Nephron (organoid): ENCODE results near the gene NT5C1A.

ENCODE experiments used
- H3K27ac Mint-ChIP-seq, 3 experiments: 2 replicates each; pipeline ENCODE4 v1.8.0; 2020; ENCODE audit warnings: mixed read lengths in 3 of 3, mild to moderate bottlenecking in 2 of 3, moderate library complexity in 1 of 3
- H3K27me3 Mint-ChIP-seq: 2 replicates; pipeline ENCODE4 v1.8.0; 2021; ENCODE audit warnings: low read depth, mild to moderate bottlenecking, moderate library complexity, mixed read lengths
- H3K36me3 Mint-ChIP-seq: 2 replicates; pipeline ENCODE4 v1.8.0; 2020; ENCODE audit warnings: low read depth, mixed read lengths
- H3K4me1 Mint-ChIP-seq: 2 replicates; pipeline ENCODE4 v1.8.0; 2020; ENCODE audit warnings: mixed read lengths
- H3K4me3 Mint-ChIP-seq, 3 experiments: 2 replicates each; pipeline ENCODE4 v1.8.0; 2020; ENCODE audit warnings: mild to moderate bottlenecking in 3 of 3, mixed read lengths in 3 of 3, moderate library complexity in 2 of 3
- H3K9me3 Mint-ChIP-seq: 2 replicates; pipeline ENCODE4 v1.8.0; 2020; ENCODE audit warnings: mixed read lengths
- CTCF ChIP-seq, 3 experiments: fragments of 200-600 bp; sonication (generic); IDR thresholded peaks; one replicate each; pipeline ENCODE4 v1.5.0; 2021; ENCODE audit warnings: antibody characterized with exemption in 3 of 3; ENCODE audit not compliant: unreplicated experiment in 3 of 3

The NT5C1A gene

GRCh38 chr1:39620659-39621165 is 51.2 kb downstream of the NT5C1A start:
- Mint-ChIP-seq H3K4me3 (no peak overlapping the region), H3K27ac (no peak overlapping the region), H3K36me3 (peaks cover 23% of the 10 kb centered on the region), H3K9me3 (no peaks in the 10 kb centered on the region), H3K27me3 (no peaks in the 10 kb centered on the region), H3K4me1 (peaks cover 34% of the 10 kb centered on the region)
- no peak for TF ChIP-seq CTCF (IDR thresholded peaks at IDR 0.05; ENCODE audit: unreplicated experiment in 3 of 3)

GRCh38 chr1:39617488-39618049 is 54.3 kb downstream of the NT5C1A start:
- no peak overlapping the region for H3K4me3 Mint-ChIP-seq
- no peaks in the 10 kb centered on the region for H3K27me3 Mint-ChIP-seq
- H3K9me3 Mint-ChIP-seq = no peaks in the 10 kb centered on the region
- H3K4me1 Mint-ChIP-seq = peaks cover 3% of the 10 kb centered on the region
- no peak for TF ChIP-seq CTCF (IDR thresholded peaks at IDR 0.05; ENCODE audit: unreplicated experiment in 3 of 3)
- H3K27ac Mint-ChIP-seq = peak overlapping the region in 1 of 3 experiments; percentile 16
- H3K36me3 Mint-ChIP-seq = peaks cover 11% of the 10 kb centered on the region

- Mint-ChIP-seq H3K27ac (peak overlapping the region in 1 of 3 experiments; percentile 37), H3K36me3 (peaks cover 10% of the 10 kb centered on the region), H3K4me3 (no peak overlapping the region), H3K27me3 (no peaks in the 10 kb centered on the region), H3K4me1 (no peaks in the 10 kb centered on the region), H3K9me3 (no peaks in the 10 kb centered on the region)
- no peak for TF ChIP-seq CTCF (IDR thresholded peaks at IDR 0.05; ENCODE audit: unreplicated experiment in 3 of 3)
Measured at GRCh38 chr1:39615086-39615673, 56.7 kb downstream of the NT5C1A start.

GRCh38 chr1:39614488-39614887 is 57.4 kb downstream of the NT5C1A start:
- Mint-ChIP-seq H3K27ac (no peak overlapping the region), H3K4me3 (no peak overlapping the region), H3K9me3 (no peaks in the 10 kb centered on the region), H3K36me3 (peaks cover 14% of the 10 kb centered on the region), H3K27me3 (no peaks in the 10 kb centered on the region), H3K4me1 (no peaks in the 10 kb centered on the region)
- no peak for TF ChIP-seq CTCF (IDR thresholded peaks at IDR 0.05; ENCODE audit: unreplicated experiment in 3 of 3)

GRCh38 chr1:39613250-39613649 is 58.7 kb downstream of the NT5C1A start:
- Mint-ChIP-seq H3K9me3 (no peaks in the 10 kb centered on the region), H3K36me3 (peaks cover 11% of the 10 kb centered on the region), H3K27ac (peak overlapping the region in 1 of 3 experiments; percentile 5), H3K4me1 (no peaks in the 10 kb centered on the region), H3K4me3 (no peak overlapping the region), H3K27me3 (no peaks in the 10 kb centered on the region)
- no peak for TF ChIP-seq CTCF (IDR thresholded peaks at IDR 0.05; ENCODE audit: unreplicated experiment in 3 of 3)
